Measurements from ENCODE around the gene MYL7.

- TF ChIP-seq CTCF (IDR thresholded peaks at IDR 0.05) = no peak
- no peak for TF ChIP-seq RAD21 (conservative IDR thresholded peaks at IDR 0.05 in 1 of 2, IDR thresholded peaks at IDR 0.05 in 1 of 2)
- TF ChIP-seq ELK1 (IDR thresholded peaks at IDR 0.05; ENCODE audit: low read depth, low read length) = no peak
- no peak for TF ChIP-seq EP300 (IDR thresholded peaks at IDR 0.05)
- TF ChIP-seq POLR2A (IDR thresholded peaks at IDR 0.05; ENCODE audit: low read length) = no peak
- no peak for TF ChIP-seq TP53 (CRISPR knock-in tag; IDR thresholded peaks at IDR 0.05)
- TF ChIP-seq CEBPB (IDR thresholded peaks at IDR 0.05) = no peak
- no peak for TF ChIP-seq MAX (IDR thresholded peaks at IDR 0.05)
Observed at GRCh38 chr7:44101303-44101965, 39.7 kb downstream of the MYL7 start.
